Measurements from ENCODE around the gene PPP1R37. TPM values are rescaled to one million over a fixed set of nuclear protein-coding genes. Genes with fewer than 3 reads are reported as not detected.

The PPP1R37 gene
- total and polyA plus RNA-seq, 2 donors (not counting 1 experiment from before 2014, with no cell fraction given), result 20.7 to 28.1 TPM

GRCh38 chr19:45070861-45071544 lies 22.0 kb upstream of the PPP1R37 start:
- Histone ChIP-seq H3K27ac (ENCODE audit: low read length in 2 of 2) (no peak overlapping the region), H3K9ac (ENCODE audit: low read length) (no peak overlapping the region), H3K4me2 (replicated peaks; ENCODE audit: low read depth, low read length, poor library complexity, severe bottlenecking) (no peak overlapping the region), H3K79me2 (ENCODE audit: control insufficient read depth, insufficient read depth, low read length) (peaks cover 37% of the 10 kb centered on the region), H2AFZ (ENCODE audit: insufficient read depth, low read depth, low read length, poor library complexity, severe bottlenecking) (no peak overlapping the region), H4K20me1 (ENCODE audit: control insufficient read depth, insufficient read depth, low read length, poor library complexity, severe bottlenecking) (peaks cover 92% of the 10 kb centered on the region), H3K4me3 (ENCODE audit: control extremely low read depth in 1 of 5, extremely low read depth in 1 of 5, insufficient read depth in 1 of 5, low read depth in 2 of 5, low read length in 4 of 5) (no peak overlapping the region), H3K36me3 (replicated peaks in 1 of 2; ENCODE audit: control extremely low read depth in 1 of 2, control insufficient read depth in 1 of 2, extremely low read depth in 1 of 2, insufficient read depth in 2 of 2, low read length in 1 of 2) (peaks cover 0 to 77% of the 10 kb centered on the region in 2 experiments), H3K27me3 (replicated peaks in 1 of 4; ENCODE audit: control extremely low read depth in 1 of 4, control insufficient read depth in 3 of 4, insufficient read depth in 4 of 4, low read length in 3 of 4) (no peaks in the 10 kb centered on the region), H3K4me1 (ENCODE audit: control insufficient read depth in 2 of 2, insufficient read depth in 2 of 2, low read length in 2 of 2) (peaks cover 10 to 28% of the 10 kb centered on the region in 2 donors), H3K9me3 (ENCODE audit: control extremely low read depth in 1 of 3, control insufficient read depth in 2 of 3, insufficient read depth in 1 of 3, low read length in 2 of 3) (no peaks in the 10 kb centered on the region)
- no peak for ATAC-seq (ENCODE audit: low read depth)
- POLR2A ChIA-PET, result no interaction called here
- intact Hi-C loops (cut with micrococcal nuclease), result no loop called here
- CTCF ChIA-PET, result interaction anchor here (1.0 kb wide), 1 partner anchor 22 kb away, joined by 3 read pairs; no protein-coding TSS in a partner anchor
- peak overlapping the region; percentile 41 for H3K27ac Mint-ChIP-seq
- 88% methylated on average over 10 of the region's 19 CpGs for WGBS (ENCODE audit: insufficient coverage)
- H3K4me3 Mint-ChIP-seq, result no peak overlapping the region
- H3K9me3 Mint-ChIP-seq (ENCODE audit: insufficient read depth), result no peaks in the 10 kb centered on the region
- H3K27me3 Mint-ChIP-seq, result no peaks in the 10 kb centered on the region
- TF ChIP-seq CTCF (IDR thresholded peaks at IDR 0.05) (no peak), EZH2 (IDR thresholded peaks at IDR 0.05; ENCODE audit: borderline replicate concordance, insufficient read depth, low read depth, low read length, poor library complexity, severe bottlenecking) (no peak)
- peaks cover 39% of the 10 kb centered on the region for H3K4me1 Mint-ChIP-seq
- no peak for DNase-seq

- TF ChIP-seq EZH2 (IDR thresholded peaks at IDR 0.05; ENCODE audit: borderline replicate concordance, insufficient read depth, low read depth, low read length, poor library complexity, severe bottlenecking), result no peak
- TF ChIP-seq CTCF (IDR thresholded peaks at IDR 0.05), result no peak
These were observed 21.4 kb upstream of the PPP1R37 start for GRCh38 chr19:45071545-45071938.

More at GRCh38 chr19:45071545-45071938, 21.4 kb upstream of the PPP1R37 start:
- DNase-seq, result no peak
- Mint-ChIP-seq H3K4me3 (no peak overlapping the region), H3K27ac (peak overlapping the region; percentile 41), H3K4me1 (peaks cover 41% of the 10 kb centered on the region), H3K27me3 (no peaks in the 10 kb centered on the region), H3K9me3 (ENCODE audit: insufficient read depth) (no peaks in the 10 kb centered on the region)
- Histone ChIP-seq H4K20me1 (ENCODE audit: control insufficient read depth, insufficient read depth, low read length, poor library complexity, severe bottlenecking) (peaks cover 86% of the 10 kb centered on the region), H3K36me3 (replicated peaks in 1 of 2; ENCODE audit: control extremely low read depth in 1 of 2, control insufficient read depth in 1 of 2, extremely low read depth in 1 of 2, insufficient read depth in 2 of 2, low read length in 1 of 2) (peaks cover 0 to 75% of the 10 kb centered on the region in 2 experiments), H3K4me3 (ENCODE audit: control extremely low read depth in 1 of 5, extremely low read depth in 1 of 5, insufficient read depth in 1 of 5, low read depth in 2 of 5, low read length in 4 of 5) (no peak overlapping the region), H3K27ac (ENCODE audit: low read length in 2 of 2) (no peak overlapping the region), H3K4me1 (ENCODE audit: control insufficient read depth in 2 of 2, insufficient read depth in 2 of 2, low read length in 2 of 2) (peaks cover 11 to 30% of the 10 kb centered on the region in 2 donors), H3K9ac (ENCODE audit: low read length) (no peak overlapping the region), H3K9me3 (ENCODE audit: control extremely low read depth in 1 of 3, control insufficient read depth in 2 of 3, insufficient read depth in 1 of 3, low read length in 2 of 3) (no peaks in the 10 kb centered on the region), H3K4me2 (replicated peaks; ENCODE audit: low read depth, low read length, poor library complexity, severe bottlenecking) (no peak overlapping the region), H3K27me3 (replicated peaks in 1 of 4; ENCODE audit: control extremely low read depth in 1 of 4, control insufficient read depth in 3 of 4, insufficient read depth in 4 of 4, low read length in 3 of 4) (no peaks in the 10 kb centered on the region), H3K79me2 (ENCODE audit: control insufficient read depth, insufficient read depth, low read length) (peaks cover 36% of the 10 kb centered on the region), H2AFZ (ENCODE audit: insufficient read depth, low read depth, low read length, poor library complexity, severe bottlenecking) (no peak overlapping the region)
- 95% methylated on average over 25 of the region's 25 CpGs for WGBS (ENCODE audit: insufficient coverage)
- ATAC-seq (ENCODE audit: low read depth), result no peak
- POLR2A ChIA-PET, result interaction anchor here (1.1 to 1.7 kb wide), 2 partner anchors 20 to 71 kb away, joined by 3 read pairs; no protein-coding TSS in a partner anchor
- intact Hi-C loops (cut with micrococcal nuclease), result no loop called here
- CTCF ChIA-PET, result no interaction called here
